ENCODE results near the gene GOLIM4. TPM values are rescaled to one million over a fixed set of nuclear protein-coding genes. Genes with fewer than 3 reads are reported as not detected.

GOLIM4 gene
- total RNA-seq, 1 experiment from 2014 or later, result 17.4 TPM

- Mint-ChIP-seq H3K27ac (ENCODE audit: unreplicated experiment) (no peak overlapping the region), H3K4me1 (ENCODE audit: low read depth, unreplicated experiment) (peaks cover 10% of the 10 kb centered on the region), H3K36me3 (ENCODE audit: insufficient read depth, unreplicated experiment) (no peaks in the 10 kb centered on the region), H3K9me3 (ENCODE audit: unreplicated experiment) (no peaks in the 10 kb centered on the region), H3K4me3 (ENCODE audit: unreplicated experiment) (no peak overlapping the region), H3K27me3 (ENCODE audit: insufficient read depth, unreplicated experiment) (no peaks in the 10 kb centered on the region)
- POLR2A ChIA-PET, result no interaction called here
- Histone ChIP-seq H3K9me3 (no peaks in the 10 kb centered on the region), H3K36me3 (ENCODE audit: control insufficient read depth, insufficient read depth, low read length) (no peaks in the 10 kb centered on the region), H3K27me3 (replicated peaks; ENCODE audit: control insufficient read depth, insufficient read depth, low read length) (no peaks in the 10 kb centered on the region), H3K4me3 (ENCODE audit: low read depth, low read length) (no peak overlapping the region), H3K4me1 (peaks cover 21% of the 10 kb centered on the region)
- no peak for TF ChIP-seq CTCF (IDR thresholded peaks at IDR 0.05; ENCODE audit: insufficient read depth in 1 of 2, low read depth in 1 of 2, low read length in 1 of 2, severe bottlenecking in 1 of 2, unreplicated experiment in 1 of 2)
- no TSS peak for BruUV-seq (replicated peaks)
- intact Hi-C loops (cut with micrococcal nuclease; ENCODE audit: unreplicated experiment), result loop anchor here (2.0 to 5.0 kb wide), 3 partner anchors 44 to 63 kb away; no protein-coding TSS in a partner anchor
- peak; percentile 46 to 74 for DNase-seq
- CTCF ChIA-PET, result no interaction called here
These were observed 117.7 kb downstream of the GOLIM4 start for GRCh38 chr3:167978071-167978470.

GRCh38 chr3:167976516-167977361, 119.0 kb downstream of the GOLIM4 start:
- no TSS peak for BruUV-seq (replicated peaks)
- Histone ChIP-seq H3K27me3 (replicated peaks; ENCODE audit: control insufficient read depth, insufficient read depth, low read length) (no peaks in the 10 kb centered on the region), H3K9me3 (no peaks in the 10 kb centered on the region), H3K4me1 (peaks cover 21% of the 10 kb centered on the region), H3K4me3 (ENCODE audit: low read depth, low read length) (peak overlapping the region; percentile 11), H3K36me3 (ENCODE audit: control insufficient read depth, insufficient read depth, low read length) (no peaks in the 10 kb centered on the region)
- H3K27ac Mint-ChIP-seq (ENCODE audit: unreplicated experiment), result peak overlapping the region; percentile 33
- H3K9me3 Mint-ChIP-seq (ENCODE audit: unreplicated experiment), result no peaks in the 10 kb centered on the region
- peak overlapping the region; percentile 62 for H3K4me3 Mint-ChIP-seq (ENCODE audit: unreplicated experiment)
- DNase-seq, result peak in 1 of 2 experiments; percentile 3
- intact Hi-C loops (cut with micrococcal nuclease; ENCODE audit: unreplicated experiment), result loop anchor here (2.0 to 5.0 kb wide), 3 partner anchors 16 to 49 kb away; no protein-coding TSS in a partner anchor
- no peaks in the 10 kb centered on the region for H3K27me3 Mint-ChIP-seq (ENCODE audit: insufficient read depth, unreplicated experiment)
- peaks cover 10% of the 10 kb centered on the region for H3K4me1 Mint-ChIP-seq (ENCODE audit: low read depth, unreplicated experiment)
- ChIA-PET CTCF (no interaction called here), POLR2A (no interaction called here)
- no peak for TF ChIP-seq CTCF (IDR thresholded peaks at IDR 0.05; ENCODE audit: insufficient read depth in 1 of 2, low read depth in 1 of 2, low read length in 1 of 2, severe bottlenecking in 1 of 2, unreplicated experiment in 1 of 2)
- H3K36me3 Mint-ChIP-seq (ENCODE audit: insufficient read depth, unreplicated experiment), result no peaks in the 10 kb centered on the region

- no peaks in the 10 kb centered on the region for H3K9me3 Mint-ChIP-seq (ENCODE audit: unreplicated experiment)
These were observed 121.8 kb downstream of the GOLIM4 start for GRCh38 chr3:167973901-167974300.

More at GRCh38 chr3:167973901-167974300, 121.8 kb downstream of the GOLIM4 start:
- no peaks in the 10 kb centered on the region for H3K36me3 Mint-ChIP-seq (ENCODE audit: insufficient read depth, unreplicated experiment)
- Histone ChIP-seq H3K4me3 (ENCODE audit: low read depth, low read length) (no peak overlapping the region), H3K27me3 (replicated peaks; ENCODE audit: control insufficient read depth, insufficient read depth, low read length) (no peaks in the 10 kb centered on the region), H3K9me3 (no peaks in the 10 kb centered on the region), H3K4me1 (peaks cover 21% of the 10 kb centered on the region), H3K36me3 (ENCODE audit: control insufficient read depth, insufficient read depth, low read length) (no peaks in the 10 kb centered on the region)
- no peak for TF ChIP-seq CTCF (IDR thresholded peaks at IDR 0.05; ENCODE audit: insufficient read depth in 1 of 2, low read depth in 1 of 2, low read length in 1 of 2, severe bottlenecking in 1 of 2, unreplicated experiment in 1 of 2)
- ChIA-PET CTCF (no interaction called here), POLR2A (no interaction called here)
- intact Hi-C loops (cut with micrococcal nuclease; ENCODE audit: unreplicated experiment), result no loop called here
- no peak overlapping the region for H3K4me3 Mint-ChIP-seq (ENCODE audit: unreplicated experiment)
- no TSS peak for BruUV-seq (replicated peaks)
- peaks cover 10% of the 10 kb centered on the region for H3K4me1 Mint-ChIP-seq (ENCODE audit: low read depth, unreplicated experiment)
- DNase-seq, result no peak
- H3K27me3 Mint-ChIP-seq (ENCODE audit: insufficient read depth, unreplicated experiment), result peaks cover 4% of the 10 kb centered on the region
- H3K27ac Mint-ChIP-seq (ENCODE audit: unreplicated experiment), result no peak overlapping the region
